Activated T-cell treated with anti-CD3 and anti-CD28 coated beads for 48 hours (primary cell): Measurements from ENCODE around the gene ACAN.
A peak's percentile ranks its signal among the peaks of the same experiment; 100 is the strongest.
"Not testable (repeated sequence)": the region's sequence is repeated elsewhere in the genome, so short reads cannot be mapped to it uniquely, and the experiment has no call there.

Experiments
- DNase-seq: peaks from one replicate; pipeline ENCODE4 v3.0.0-alpha.2; 2020; ENCODE audit warnings: low read depth

ACAN gene

GRCh38 chr15:88902846-88903245, 99.6 kb downstream of the ACAN start:
- no peak for DNase-seq

- DNase-seq, result no peak
These were observed 101.0 kb downstream of the ACAN start for GRCh38 chr15:88904257-88904623.

DNA sequence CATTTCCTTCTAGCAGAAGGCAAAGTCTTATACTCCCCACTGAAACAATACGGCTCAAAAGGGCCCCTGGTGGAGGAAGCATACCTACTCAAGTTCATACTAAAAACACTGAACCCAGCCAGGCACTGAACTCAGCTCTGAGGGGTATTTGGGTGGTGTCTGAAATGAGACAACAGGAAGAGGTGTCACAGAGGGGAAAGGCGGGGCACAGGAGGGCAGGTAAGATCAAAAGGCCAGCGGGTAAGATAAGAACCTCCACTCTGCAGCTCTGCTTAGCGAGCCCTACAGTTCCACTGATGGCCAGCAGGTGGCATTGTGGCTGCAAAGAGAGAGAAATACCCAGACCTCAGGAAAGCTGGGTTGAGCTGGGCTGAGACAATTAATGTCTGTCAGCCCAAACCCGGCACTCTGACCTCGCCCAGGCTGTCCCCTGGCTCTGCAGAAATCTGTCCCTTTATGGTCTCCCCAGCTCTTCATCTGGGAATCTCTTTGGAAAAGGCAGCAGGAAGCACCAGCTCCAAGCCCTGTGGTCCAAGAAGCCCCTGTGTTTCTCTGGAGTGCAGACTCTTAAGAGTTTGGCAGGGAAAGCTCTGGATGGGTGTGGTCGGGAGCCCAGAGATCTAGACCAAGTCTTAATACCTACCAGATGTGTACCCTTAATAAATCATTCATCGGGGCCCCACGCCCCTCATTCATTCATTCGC, 101.5 kb downstream of the ACAN start:
- peak; percentile 85 for DNase-seq

DNA sequence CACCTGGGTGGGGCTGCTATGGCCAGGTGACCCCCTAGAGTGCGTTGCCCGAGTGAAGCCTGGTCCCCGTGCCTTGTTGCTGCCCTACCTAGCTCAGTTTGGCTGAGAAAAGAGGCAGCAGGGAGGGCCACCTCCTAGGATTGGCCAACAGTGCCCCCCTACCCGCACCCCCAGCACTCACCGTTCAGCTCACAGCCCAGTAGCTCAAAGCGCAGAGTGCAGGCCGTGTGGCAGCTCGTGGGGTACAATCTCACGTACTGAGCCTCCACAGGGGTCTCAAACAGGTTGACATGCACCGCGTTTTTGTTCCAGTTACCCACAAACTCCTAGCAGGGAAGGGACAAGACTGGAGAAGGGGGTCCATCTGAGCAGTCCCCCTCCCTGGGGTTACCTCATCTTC, 102.3 kb downstream of the ACAN start:
- DNase-seq, result no peak

GRCh38 chr15:88906130-88906529, 102.9 kb downstream of the ACAN start:
- no peak for DNase-seq

DNA sequence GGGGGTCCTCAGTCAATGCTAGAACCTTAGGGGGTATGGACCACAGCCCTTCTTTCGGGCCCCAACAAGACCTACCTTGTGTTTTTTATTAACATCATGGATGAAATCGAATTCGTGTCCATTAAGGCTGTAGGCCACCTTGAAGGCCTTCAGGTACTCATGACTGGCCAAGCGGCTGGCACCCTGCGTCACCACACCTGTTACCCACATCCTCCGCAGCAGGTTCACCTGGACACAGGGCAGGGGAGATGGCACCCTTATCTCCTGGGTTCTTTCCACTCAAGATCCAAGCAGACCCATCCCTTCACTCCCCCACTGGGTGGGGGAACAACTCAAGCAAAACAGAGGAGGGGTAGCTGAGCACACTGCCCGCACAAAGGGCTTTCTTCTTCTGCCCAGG, 103.3 kb downstream of the ACAN start:
- DNase-seq, result no peak

- DNase-seq, result no peak
These were observed 103.9 kb downstream of the ACAN start for GRCh38 chr15:88907111-88907510.

- DNase-seq, result no peak
These were observed 104.9 kb downstream of the ACAN start for GRCh38 chr15:88908123-88908522.

DNA sequence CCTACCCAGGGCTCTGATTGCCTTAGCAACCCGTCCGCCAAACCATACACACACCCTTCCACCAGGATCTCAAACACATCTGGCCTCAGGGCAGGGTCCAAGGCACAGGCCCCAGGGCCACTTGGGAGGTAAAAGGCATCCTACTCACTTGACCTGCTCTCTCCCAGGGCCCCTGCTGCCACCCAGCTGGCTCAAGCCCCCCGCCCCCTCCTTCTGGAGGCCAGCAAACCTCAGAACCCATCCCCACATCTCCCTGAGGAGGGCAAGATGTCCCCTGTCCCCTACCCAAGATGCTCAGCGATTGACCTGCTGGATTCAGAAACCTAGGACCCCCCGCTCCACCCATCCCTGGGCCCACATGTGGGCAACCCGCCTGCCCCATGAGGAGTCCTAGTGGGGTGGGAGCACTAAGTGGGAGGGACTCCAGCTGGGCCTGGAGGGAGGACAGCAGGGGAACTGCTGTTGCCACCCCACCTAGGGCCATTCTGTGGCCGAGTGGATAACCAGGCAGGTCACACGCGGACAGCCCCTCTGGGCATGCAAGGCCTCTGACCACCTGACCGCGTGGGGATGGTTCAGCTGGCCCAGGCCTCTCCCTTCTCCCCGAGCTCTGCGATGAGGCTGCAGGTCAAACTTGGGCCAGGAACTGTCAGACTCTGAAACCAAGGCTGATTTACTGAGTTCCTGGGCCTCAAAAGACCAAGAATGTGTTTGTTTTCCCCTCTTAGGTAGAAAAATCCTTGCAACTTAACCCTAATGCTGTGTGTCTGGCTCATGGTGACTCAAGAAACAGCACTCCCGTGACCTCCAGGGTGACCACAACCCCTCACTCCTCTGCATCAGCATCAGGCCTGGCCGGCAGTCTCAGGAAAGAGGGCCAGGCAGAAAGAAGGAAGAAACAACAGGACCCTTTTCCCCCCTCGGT, 105.7 kb downstream of the ACAN start:
- no peak for DNase-seq

GRCh38 chr15:88909956-88910831, 107.0 kb downstream of the ACAN start:
- DNase-seq, result no peak

- no peak for DNase-seq
These were observed 108.5 kb downstream of the ACAN start for GRCh38 chr15:88911766-88912118.

- DNase-seq, result no peak
These were observed 109.3 kb downstream of the ACAN start for GRCh38 chr15:88912500-88912921.

DNA sequence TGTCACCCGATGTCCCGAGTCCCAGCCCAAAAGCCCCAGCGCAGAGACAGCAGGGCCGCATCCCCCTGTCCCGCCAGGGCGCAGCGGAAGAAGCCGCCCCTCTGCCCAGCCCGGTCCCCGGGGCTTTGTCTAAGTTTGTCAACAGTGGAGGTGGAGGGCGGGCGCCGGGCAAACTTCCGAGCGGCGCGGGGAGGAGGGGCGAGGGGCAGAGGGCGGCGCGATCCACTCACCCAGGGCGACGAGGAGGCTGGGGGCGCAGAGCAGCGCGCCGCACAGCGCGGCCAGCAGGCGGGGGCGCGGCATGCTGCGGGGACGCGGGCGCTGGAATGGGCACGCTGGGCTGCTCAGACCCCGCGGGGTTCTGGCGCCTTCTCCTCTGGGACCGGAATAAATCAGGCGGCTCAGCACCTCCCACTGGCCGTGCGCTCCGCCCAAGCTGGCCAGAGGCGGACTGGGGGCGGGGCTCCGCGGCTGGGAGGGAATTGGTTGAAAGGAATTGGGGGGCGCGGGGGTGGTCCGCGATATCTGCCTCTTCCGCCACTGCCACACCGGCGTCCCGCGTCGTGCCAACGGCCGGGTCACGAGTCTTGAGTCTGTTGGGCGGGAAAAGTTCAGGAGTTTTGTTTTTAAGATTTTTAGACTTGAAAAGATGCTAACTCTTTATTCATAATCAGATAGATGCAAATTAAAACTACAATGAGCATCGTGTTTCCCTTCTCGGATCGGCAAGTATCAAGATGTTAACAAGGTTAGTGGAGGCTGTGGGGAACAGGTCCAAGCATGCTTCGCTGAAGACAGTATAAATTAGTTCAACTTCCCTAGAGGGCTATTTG, 110.0 kb downstream of the ACAN start, which contains the start of gene MFGE8:
MFGE8 (minus strand) TSS at position 363 of the 833 bp plus-strand sequence; CDS start at position 303, 60 bp downstream.
- DNase-seq, result peak; percentile 64

DNA sequence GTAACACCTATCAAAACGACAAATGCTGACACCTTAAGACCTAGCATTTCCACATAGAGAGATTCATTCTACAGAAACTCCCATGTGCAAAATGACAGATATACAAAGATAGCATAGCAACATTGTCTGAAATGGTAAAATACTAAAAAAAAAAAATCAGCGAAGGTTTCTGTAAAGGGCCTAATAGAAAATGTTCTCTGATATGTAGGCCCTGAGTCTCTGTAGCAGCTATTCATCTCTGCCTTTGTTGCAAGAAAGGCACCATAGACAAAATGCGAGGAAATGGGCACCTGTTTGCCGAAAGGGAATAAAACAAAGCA, 110.6 kb downstream of the ACAN start:
- no peak for DNase-seq

- DNase-seq, result no peak
These were observed 112.1 kb downstream of the ACAN start for GRCh38 chr15:88915354-88915753.

DNA sequence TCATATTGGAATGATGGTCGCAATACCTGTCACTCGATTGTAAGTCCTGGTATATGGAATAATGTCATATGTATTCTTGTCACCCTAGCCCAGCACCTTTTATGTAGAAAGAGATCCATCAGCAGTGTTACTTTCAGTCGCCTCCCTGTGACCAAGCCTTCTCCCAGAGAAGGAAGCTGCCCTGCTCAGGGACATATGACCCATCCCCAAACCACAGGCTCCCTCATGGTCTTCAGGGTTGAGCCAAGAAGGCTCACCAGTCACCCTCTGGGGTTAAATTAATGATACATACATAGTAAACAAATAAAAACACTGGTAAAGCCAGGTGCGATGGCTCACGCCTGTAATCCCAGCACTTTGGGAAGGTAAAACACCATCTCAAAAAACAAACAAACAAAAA, 114.5 kb downstream of the ACAN start:
- no peak for DNase-seq

DNA sequence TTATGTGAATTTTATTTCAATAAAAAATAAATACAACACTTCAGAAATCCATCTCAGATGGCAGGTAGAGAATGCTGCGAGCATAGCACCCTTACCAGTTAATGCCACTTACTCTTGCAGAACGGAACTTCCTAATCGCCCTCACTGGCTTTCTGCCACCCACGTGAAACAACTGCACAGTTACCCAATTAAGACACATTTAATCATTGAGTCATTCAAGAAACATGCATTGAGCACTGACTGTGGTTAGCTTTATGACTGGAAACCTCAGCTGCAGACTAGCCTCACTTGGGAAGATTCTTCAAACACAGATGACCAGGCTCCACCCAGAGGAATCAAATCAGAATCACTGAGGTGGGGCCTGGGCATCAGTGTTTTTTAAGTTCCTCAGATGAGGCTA, 115.5 kb downstream of the ACAN start:
- DNase-seq, result peak; percentile 50

DNA sequence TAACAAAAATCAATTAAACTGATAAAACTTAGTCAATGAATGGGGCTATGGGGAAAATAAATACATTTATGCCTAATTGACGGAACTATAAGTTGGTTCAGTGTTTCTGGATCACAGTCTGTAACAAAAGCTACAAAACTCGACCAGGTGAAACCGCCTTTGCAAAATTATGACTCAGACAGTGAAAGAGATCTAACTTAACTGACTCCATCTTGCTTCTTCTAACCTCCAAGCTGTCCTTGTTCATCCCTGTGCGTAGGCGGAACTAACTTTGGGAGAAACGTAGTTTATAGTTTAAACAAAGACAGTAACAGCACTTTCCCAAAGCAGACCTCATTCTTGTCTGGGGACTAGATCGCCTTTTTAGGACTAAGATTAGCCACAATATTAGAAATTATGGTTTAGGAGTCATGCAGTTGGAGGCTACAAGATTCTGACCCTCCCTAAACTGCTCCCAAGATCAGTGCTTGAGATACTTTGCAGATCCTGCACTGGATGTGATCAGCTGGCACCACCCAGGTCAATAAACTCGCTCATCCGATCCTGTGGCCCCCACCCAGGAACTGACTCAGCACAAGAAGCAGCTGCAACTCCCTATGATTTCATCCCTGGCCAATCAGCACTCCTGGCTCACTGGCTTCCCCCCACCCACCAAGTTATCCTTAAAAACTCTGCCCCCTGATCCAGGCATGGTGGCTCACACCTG, 117.1 kb downstream of the ACAN start:
- no peak for DNase-seq

DNA sequence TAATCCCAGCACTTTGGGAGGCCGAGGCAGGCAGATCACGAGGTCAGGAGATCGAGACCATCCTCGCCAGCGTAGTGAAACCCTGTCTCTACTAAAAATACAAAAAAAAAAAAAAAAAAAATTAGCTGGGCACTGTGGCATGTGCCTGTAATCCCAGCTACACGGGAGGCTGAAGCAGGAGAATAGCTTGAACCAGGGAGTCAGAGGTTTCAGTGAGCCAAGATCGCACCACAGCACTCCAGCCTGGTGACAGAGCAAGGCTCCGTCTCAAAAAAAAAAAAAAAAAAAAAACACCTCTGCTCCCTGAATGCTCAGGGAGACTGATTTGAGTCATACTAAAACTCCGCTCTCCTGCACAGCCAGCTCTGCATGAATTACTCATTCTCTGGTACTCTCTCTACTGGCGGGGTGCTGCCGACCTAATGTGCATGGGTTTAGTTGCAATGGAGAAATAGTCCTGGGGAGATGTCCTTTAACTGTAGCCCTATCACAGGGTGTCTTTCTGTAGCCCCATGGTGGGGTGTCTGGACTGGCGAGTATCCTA, 117.7 kb downstream of the ACAN start:
- DNase-seq, result not testable (repeated sequence)
